Caki2 (cell line): ENCODE data around the gene CERS6. TPM values are rescaled to one million over a fixed set of nuclear protein-coding genes. Genes with fewer than 3 reads are reported as not detected.
"Not testable (repeated sequence)": the region's sequence is repeated elsewhere in the genome, so short reads cannot be mapped to it uniquely, and the experiment has no call there.

Source experiments
- DNase-seq: peaks from one replicate; pipeline ENCODE4 v3.0.0-alpha.2; 2015; ENCODE audit warnings: low read depth
- in situ Hi-C: cut with HindIII; loops from 2 replicates; pipeline ENCODE4 v1.10.0; 2016; ENCODE audit warnings: low sequenced_read_pairs, low pct_unique_long_range_greater_than_20kb, mixed read lengths
- total RNA-seq: library from RNA; depleted of rRNA; stranded (reverse); fragments of >200 nt; shearing (Covaris generic); gene quantifications from 2 replicates; pipeline ENCODE4 v1.2.3, GENCODE V29; 2014; ENCODE audit warnings: low replicate concordance; rRNA removed

Gene CERS6
- 7.2 and 7.3 TPM in 2 replicates for total RNA-seq

- DNase-seq: peak; percentile 95
Measured at GRCh38 chr2:168455645-168456520, at the start of gene CERS6. TSS of gene CERS6 (plus strand) at chr2:168456272. CDS start at chr2:168456449, 177 bp downstream.

GRCh38 chr2:168412301-168412700, 43.8 kb upstream of the CERS6 start:
- in situ Hi-C loops: not testable (repeated sequence)

More at GRCh38 chr2:168455645-168456520, at the start of gene CERS6:
- in situ Hi-C loops: no loop called here

GRCh38 chr2:168413101-168413500, 43.0 kb upstream of the CERS6 start:
- DNase-seq, in situ Hi-C loops: not testable (repeated sequence)

More at GRCh38 chr2:168412301-168412700, 43.8 kb upstream of the CERS6 start:
- not testable (repeated sequence) for DNase-seq

GRCh38 chr2:168416555-168416954, 39.5 kb upstream of the CERS6 start:
- no peak for DNase-seq
- in situ Hi-C loops: no loop called here

- no peak for DNase-seq
- in situ Hi-C loops: no loop called here
Measured at GRCh38 chr2:168422584-168422983, 33.5 kb upstream of the CERS6 start.

GRCh38 chr2:168424112-168424951, 31.7 kb upstream of the CERS6 start:
- in situ Hi-C loops: no loop called here
- no peak for DNase-seq

- in situ Hi-C loops: no loop called here
- DNase-seq: no peak
Measured at GRCh38 chr2:168424971-168425370, 31.1 kb upstream of the CERS6 start.

- in situ Hi-C loops: no loop called here
- no peak for DNase-seq
Measured at GRCh38 chr2:168426861-168427260, 29.2 kb upstream of the CERS6 start.

GRCh38 chr2:168427451-168427850, 28.6 kb upstream of the CERS6 start:
- in situ Hi-C loops: no loop called here

GRCh38 chr2:168428431-168428830, 27.6 kb upstream of the CERS6 start:
- DNase-seq: no peak
- in situ Hi-C loops: no loop called here

More at GRCh38 chr2:168427451-168427850, 28.6 kb upstream of the CERS6 start:
- peak; percentile 20 for DNase-seq

- no peak for DNase-seq
- in situ Hi-C loops: no loop called here
Measured at GRCh38 chr2:168429988-168430387, 26.1 kb upstream of the CERS6 start.

GRCh38 chr2:168430431-168430830, 25.6 kb upstream of the CERS6 start:
- no peak for DNase-seq
- in situ Hi-C loops: no loop called here

- DNase-seq: no peak
- in situ Hi-C loops: no loop called here
Measured at GRCh38 chr2:168431301-168432024, 24.6 kb upstream of the CERS6 start.

GRCh38 chr2:168432100-168432499, 24.0 kb upstream of the CERS6 start:
- DNase-seq: no peak
- in situ Hi-C loops: no loop called here

- no peak for DNase-seq
- in situ Hi-C loops: no loop called here
Measured at GRCh38 chr2:168432565-168433186, 23.4 kb upstream of the CERS6 start.

- in situ Hi-C loops: no loop called here
Measured at GRCh38 chr2:168433527-168433926, 22.5 kb upstream of the CERS6 start.

GRCh38 chr2:168434146-168434545, 21.9 kb upstream of the CERS6 start:
- DNase-seq: no peak
- in situ Hi-C loops: no loop called here

More at GRCh38 chr2:168433527-168433926, 22.5 kb upstream of the CERS6 start:
- DNase-seq: no peak

- in situ Hi-C loops: no loop called here
Measured at GRCh38 chr2:168436840-168437239, 19.2 kb upstream of the CERS6 start.

More at GRCh38 chr2:168436840-168437239, 19.2 kb upstream of the CERS6 start:
- no peak for DNase-seq
